SK-N-SH (cell line): ENCODE results near the gene SND1. TPM values are rescaled to one million over a fixed set of nuclear protein-coding genes. Genes with fewer than 3 reads are reported as not detected.

Experiments used
- CTCF ChIA-PET: fragments of 300-600, 350-600 bp; formaldehyde crosslinking; extraction: SDS; loops from one replicate; lab custom pipeline; 2021; lab: Yijun Ruan, JAX
- POLR2A ChIA-PET: fragments of 350-600 bp; sonication (Branson Sonifier 250); formaldehyde crosslinking; extraction: SDS; loops from one replicate; lab custom pipeline; 2020; ENCODE audit warnings: antibody characterized with exemption, inconsistent platforms; lab: Yijun Ruan, JAX
- DNase-seq: peaks from one replicate; pipeline ENCODE4 v3.0.0; 2012
- H2AFZ ChIP-seq: fragments of 200-600 bp; sonication (generic); 2 replicates; pipeline ENCODE4 v1.8.1; 2016; ENCODE audit warnings: antibody characterized with exemption, mild to moderate bottlenecking, low read depth
- H3F3A ChIP-seq: fragments of 200-600 bp; sonication (generic); replicated peaks from 2 replicates; pipeline ENCODE3; 2016; ENCODE audit warnings: antibody characterized with exemption, mild to moderate bottlenecking; ENCODE audit not compliant: insufficient read depth
- H3K27ac ChIP-seq, 2 experiments: fragments of 200-500 bp in 1 of 2; fragments of 200-600 bp in 1 of 2; sonication (Bioruptor generic) in 1 of 2; sonication (generic), shearing (Covaris generic) in 1 of 2; 2 replicates each; pipeline versions ENCODE4 v1.5.1 to v1.6.1; 2014 to 2016; ENCODE audit warnings: low read depth in 2 of 2, inconsistent platforms in 1 of 2, low read length in 1 of 2, mild to moderate bottlenecking in 1 of 2, mixed read lengths in 1 of 2
- H3K27me3 ChIP-seq: fragments of 200-600 bp; sonication (generic), shearing (Covaris generic); 2 replicates; pipeline ENCODE4 v1.6.1; 2016; ENCODE audit warnings: mixed run types; ENCODE audit not compliant: insufficient read depth
- H3K36me3 ChIP-seq, 2 experiments: fragments of 200-500 bp in 1 of 2; fragments of 200-600 bp in 1 of 2; sonication (Bioruptor generic) in 1 of 2; sonication (generic) in 1 of 2; replicated peaks in 1 of 2; 2 replicates each; pipeline versions ENCODE3 to v1.5.1; 2014 to 2016; ENCODE audit warnings: low read length in 1 of 2, mild to moderate bottlenecking in 1 of 2; ENCODE audit not compliant: insufficient read depth in 2 of 2, control insufficient read depth in 1 of 2
- H3K4me1 ChIP-seq, 2 experiments: fragments of 200-500 bp in 1 of 2; fragments of 200-600 bp in 1 of 2; sonication (Bioruptor generic) in 1 of 2; sonication (generic), shearing (Covaris generic) in 1 of 2; 2 replicates each; pipeline versions ENCODE4 v1.5.1 to v1.6.1; 2014 to 2016; ENCODE audit warnings: low read depth in 1 of 2, low read length in 1 of 2, mixed run types in 1 of 2; ENCODE audit not compliant: insufficient read depth in 2 of 2, control insufficient read depth in 1 of 2
- H3K4me2 ChIP-seq: fragments of 200-600 bp; sonication (generic), shearing (Covaris generic); 2 replicates; pipeline ENCODE4 v1.6.1; 2017; ENCODE audit warnings: mixed run types
- H3K4me3 ChIP-seq, 2 experiments: fragments of 200-500 bp in 1 of 2; fragments of 200-600 bp in 1 of 2; sonication (Bioruptor generic) in 1 of 2; sonication (generic), shearing (Covaris generic) in 1 of 2; 2 replicates each; pipeline versions ENCODE4 v1.5.1 to v1.8.1; 2014 to 2016; ENCODE audit warnings: low read depth in 2 of 2, inconsistent platforms in 1 of 2, low read length in 1 of 2, mild to moderate bottlenecking in 1 of 2, mixed read lengths in 1 of 2, moderate library complexity in 1 of 2
- H3K79me2 ChIP-seq: fragments of 200-600 bp; sonication (generic); 2 replicates; pipeline ENCODE4 v1.8.1; 2017; ENCODE audit warnings: mild to moderate bottlenecking; ENCODE audit not compliant: insufficient read depth
- H3K9ac ChIP-seq: fragments of 200-600 bp; sonication (generic); 2 replicates; pipeline ENCODE4 v1.6.1; 2017; ENCODE audit warnings: mixed run types
- H3K9me2 ChIP-seq: fragments of 200-600 bp; sonication (generic); 2 replicates; pipeline ENCODE4 v1.6.1; 2017; ENCODE audit warnings: mixed run types
- H3K9me3 ChIP-seq: fragments of 200-600 bp; sonication (generic); 2 replicates; pipeline ENCODE4 v1.6.1; 2017; ENCODE audit warnings: mixed run types, mild to moderate bottlenecking, moderate library complexity
- H4K20me1 ChIP-seq: fragments of 200-600 bp; sonication (generic); 2 replicates; pipeline ENCODE4 v1.6.1; 2017; ENCODE audit warnings: mild to moderate bottlenecking, mixed run types; ENCODE audit not compliant: insufficient read depth
- CHD2 ChIP-seq: fragments of 150-350 bp; IDR thresholded peaks from 2 replicates; pipeline ENCODE4 v1.6.1; 2018; ENCODE audit warnings: low read length; ENCODE audit not compliant: partially characterized antibody
- EP300 ChIP-seq, 2 experiments: IDR thresholded peaks; 2 replicates each; pipeline versions ENCODE4 v1.4.0 to v1.6.1; 2012; ENCODE audit warnings: borderline replicate concordance in 1 of 2, low read depth in 1 of 2, low read length in 1 of 2
- FOXM1 ChIP-seq: IDR thresholded peaks from 2 replicates; pipeline ENCODE4 v1.4.0; 2012; ENCODE audit warnings: low read depth, mild to moderate bottlenecking
- JUND ChIP-seq: IDR thresholded peaks from 2 replicates; pipeline ENCODE4 v1.4.0; 2012
- MXI1 ChIP-seq: IDR thresholded peaks from 2 replicates; pipeline ENCODE4 v1.6.1; 2012; ENCODE audit warnings: mild to moderate bottlenecking, low read depth, low read length, improper control_type of control experiment
- NFIC ChIP-seq: IDR thresholded peaks from 2 replicates; pipeline ENCODE4 v1.4.0; 2012; ENCODE audit warnings: borderline replicate concordance
- NRF1 ChIP-seq: IDR thresholded peaks from 2 replicates; pipeline ENCODE4 v1.6.1; 2012; ENCODE audit warnings: low read depth, mild to moderate bottlenecking, low read length
- POLR2AphosphoS5 ChIP-seq: IDR thresholded peaks from 2 replicates; pipeline ENCODE4 v1.6.1; 2012; ENCODE audit warnings: low read depth, low read length
- RFX5 ChIP-seq: IDR thresholded peaks from 2 replicates; pipeline ENCODE4 v1.6.1; 2012; ENCODE audit warnings: mild to moderate bottlenecking, improper control_type of control experiment, low read length
- SIN3A ChIP-seq: IDR thresholded peaks from 2 replicates; pipeline ENCODE4 v1.6.1; 2012; ENCODE audit warnings: low read depth, mild to moderate bottlenecking, low read length, moderate library complexity, borderline replicate concordance
- SMC3 ChIP-seq: IDR thresholded peaks from 2 replicates; pipeline ENCODE4 v1.6.1; 2012; ENCODE audit warnings: low read depth, low read length, improper control_type of control experiment
- TAF1 ChIP-seq: IDR thresholded peaks from 2 replicates; pipeline ENCODE4 v1.6.1; 2012; ENCODE audit warnings: low read depth, mild to moderate bottlenecking, low read length, moderate library complexity, borderline replicate concordance
- TCF12 ChIP-seq: IDR thresholded peaks from 2 replicates; pipeline ENCODE4 v1.4.0; 2012
- TEAD4 ChIP-seq: IDR thresholded peaks from 2 replicates; pipeline ENCODE4 v1.4.0; 2012; ENCODE audit warnings: mild to moderate bottlenecking, borderline replicate concordance; ENCODE audit not compliant: insufficient read depth
- WGBS: methylation state at CpG from one replicate; pipeline ENCODE4 v1.1.6; 2017; ENCODE audit warnings: low lambda C conversion rate; 5-methylcytosine and 5-hydroxymethylcytosine counted together
- polyA plus RNA-seq, 3 experiments: library from polyadenylated mRNA; depleted of rRNA; stranded (reverse); fragments of >200 nt; gene quantifications; 2 replicates each; pipeline ENCODE4 v1.2.3, GENCODE V29; 2012
- TF ChIP-seq, protein P1 (sequence below): IDR thresholded peaks from 2 replicates; pipeline ENCODE4 v1.4.0; 2012; ENCODE audit warnings: low read depth, borderline replicate concordance
- TF ChIP-seq, protein P2 (sequence below): fragments of 150-350 bp; IDR thresholded peaks from 2 replicates; pipeline ENCODE4 v1.6.1; 2017; ENCODE audit warnings: antibody characterized with exemption, low read length, low read depth, borderline replicate concordance
- TF ChIP-seq, protein P3 (sequence below): IDR thresholded peaks from 2 replicates; pipeline ENCODE4 v1.4.0; 2012; ENCODE audit warnings: low read depth
- TF ChIP-seq, protein P4 (sequence below): IDR thresholded peaks from 2 replicates; pipeline ENCODE4; 2012
- TF ChIP-seq, protein P5 (sequence below): IDR thresholded peaks from 2 replicates; pipeline ENCODE4 v1.4.0; 2012; ENCODE audit warnings: low read depth, borderline replicate concordance
- TF ChIP-seq, protein P6 (sequence below): fragments of 200-600 bp; sonication (generic); IDR thresholded peaks from 2 replicates; pipeline ENCODE4 v1.6.1; 2017; ENCODE audit warnings: antibody characterized with exemption, mild to moderate bottlenecking, moderate library complexity

Gene SND1
- polyA plus RNA-seq, 1 of the 3 experiments (the other 2 are of a cell fraction), result 165 TPM

DNA sequence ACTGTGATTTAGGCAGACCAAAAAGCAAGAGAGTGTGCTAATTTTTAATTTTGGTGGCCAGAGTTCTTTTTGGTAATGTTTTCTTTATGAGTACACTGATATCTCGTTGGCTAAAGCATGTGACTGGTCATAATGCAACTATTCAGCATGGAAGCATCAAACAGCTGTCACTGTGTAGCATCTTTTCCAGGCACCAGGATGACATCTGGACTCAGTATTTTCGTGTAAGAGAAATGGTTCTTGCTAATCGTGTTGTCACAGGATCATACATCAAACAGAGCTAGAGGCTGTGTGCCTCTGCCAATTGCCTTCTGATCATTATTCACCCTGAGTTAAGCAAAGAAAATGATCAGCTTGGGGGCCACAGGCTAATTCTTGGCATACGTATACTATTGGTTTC is 118.9 kb downstream of the SND1 start (continued):
- TF ChIP-seq SMC3, result no peak

DNA sequence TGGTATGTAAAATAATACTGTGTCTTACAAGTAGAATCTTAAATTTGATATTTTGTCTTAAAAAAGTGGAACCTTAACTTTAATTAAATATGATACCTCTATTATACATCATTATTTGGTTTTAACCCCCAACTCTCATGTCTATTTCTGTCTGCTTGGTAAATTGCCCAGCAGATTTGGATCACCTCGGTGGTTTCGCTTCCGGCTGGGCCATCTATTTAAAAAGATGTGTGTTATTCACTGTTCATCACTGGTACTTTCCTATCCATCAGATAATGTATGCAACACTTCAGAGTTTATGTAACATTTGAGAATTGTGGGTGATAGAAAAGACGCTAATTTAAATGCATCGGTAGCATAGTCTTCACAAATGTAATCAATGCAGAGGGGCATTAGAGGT is 119.7 kb downstream of the SND1 start:
- no peak for TF ChIP-seq JUND
- TF ChIP-seq, protein P1, sequence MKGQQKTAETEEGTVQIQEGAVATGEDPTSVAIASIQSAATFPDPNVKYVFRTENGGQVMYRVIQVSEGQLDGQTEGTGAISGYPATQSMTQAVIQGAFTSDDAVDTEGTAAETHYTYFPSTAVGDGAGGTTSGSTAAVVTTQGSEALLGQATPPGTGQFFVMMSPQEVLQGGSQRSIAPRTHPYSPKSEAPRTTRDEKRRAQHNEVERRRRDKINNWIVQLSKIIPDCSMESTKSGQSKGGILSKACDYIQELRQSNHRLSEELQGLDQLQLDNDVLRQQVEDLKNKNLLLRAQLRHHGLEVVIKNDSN, result no peak
- TF ChIP-seq, protein P2, sequence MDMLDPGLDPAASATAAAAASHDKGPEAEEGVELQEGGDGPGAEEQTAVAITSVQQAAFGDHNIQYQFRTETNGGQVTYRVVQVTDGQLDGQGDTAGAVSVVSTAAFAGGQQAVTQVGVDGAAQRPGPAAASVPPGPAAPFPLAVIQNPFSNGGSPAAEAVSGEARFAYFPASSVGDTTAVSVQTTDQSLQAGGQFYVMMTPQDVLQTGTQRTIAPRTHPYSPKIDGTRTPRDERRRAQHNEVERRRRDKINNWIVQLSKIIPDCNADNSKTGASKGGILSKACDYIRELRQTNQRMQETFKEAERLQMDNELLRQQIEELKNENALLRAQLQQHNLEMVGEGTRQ, result no peak
- no peak for TF ChIP-seq TCF12
- TF ChIP-seq CHD2, result no peak
- no peak for TF ChIP-seq MXI1
- TF ChIP-seq NRF1, result no peak
- no peak for TF ChIP-seq RFX5
- TF ChIP-seq, protein P3, sequence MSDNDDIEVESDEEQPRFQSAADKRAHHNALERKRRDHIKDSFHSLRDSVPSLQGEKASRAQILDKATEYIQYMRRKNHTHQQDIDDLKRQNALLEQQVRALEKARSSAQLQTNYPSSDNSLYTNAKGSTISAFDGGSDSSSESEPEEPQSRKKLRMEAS, result no peak
- TF ChIP-seq TEAD4, result no peak
- no peak for TF ChIP-seq SMC3
- TF ChIP-seq POLR2AphosphoS5, result no peak
- no peak for TF ChIP-seq TAF1
- no peak for TF ChIP-seq FOXM1
- TF ChIP-seq, protein P4, sequence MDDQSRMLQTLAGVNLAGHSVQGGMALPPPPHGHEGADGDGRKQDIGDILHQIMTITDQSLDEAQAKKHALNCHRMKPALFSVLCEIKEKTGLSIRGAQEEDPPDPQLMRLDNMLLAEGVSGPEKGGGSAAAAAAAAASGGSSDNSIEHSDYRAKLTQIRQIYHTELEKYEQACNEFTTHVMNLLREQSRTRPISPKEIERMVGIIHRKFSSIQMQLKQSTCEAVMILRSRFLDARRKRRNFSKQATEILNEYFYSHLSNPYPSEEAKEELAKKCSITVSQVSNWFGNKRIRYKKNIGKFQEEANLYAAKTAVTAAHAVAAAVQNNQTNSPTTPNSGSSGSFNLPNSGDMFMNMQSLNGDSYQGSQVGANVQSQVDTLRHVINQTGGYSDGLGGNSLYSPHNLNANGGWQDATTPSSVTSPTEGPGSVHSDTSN, result no peak
- TF ChIP-seq, protein P5, sequence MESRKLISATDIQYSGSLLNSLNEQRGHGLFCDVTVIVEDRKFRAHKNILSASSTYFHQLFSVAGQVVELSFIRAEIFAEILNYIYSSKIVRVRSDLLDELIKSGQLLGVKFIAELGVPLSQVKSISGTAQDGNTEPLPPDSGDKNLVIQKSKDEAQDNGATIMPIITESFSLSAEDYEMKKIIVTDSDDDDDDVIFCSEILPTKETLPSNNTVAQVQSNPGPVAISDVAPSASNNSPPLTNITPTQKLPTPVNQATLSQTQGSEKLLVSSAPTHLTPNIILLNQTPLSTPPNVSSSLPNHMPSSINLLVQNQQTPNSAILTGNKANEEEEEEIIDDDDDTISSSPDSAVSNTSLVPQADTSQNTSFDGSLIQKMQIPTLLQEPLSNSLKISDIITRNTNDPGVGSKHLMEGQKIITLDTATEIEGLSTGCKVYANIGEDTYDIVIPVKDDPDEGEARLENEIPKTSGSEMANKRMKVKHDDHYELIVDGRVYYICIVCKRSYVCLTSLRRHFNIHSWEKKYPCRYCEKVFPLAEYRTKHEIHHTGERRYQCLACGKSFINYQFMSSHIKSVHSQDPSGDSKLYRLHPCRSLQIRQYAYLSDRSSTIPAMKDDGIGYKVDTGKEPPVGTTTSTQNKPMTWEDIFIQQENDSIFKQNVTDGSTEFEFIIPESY, result no peak
- TF ChIP-seq SIN3A, result no peak
- TF ChIP-seq, protein P6, sequence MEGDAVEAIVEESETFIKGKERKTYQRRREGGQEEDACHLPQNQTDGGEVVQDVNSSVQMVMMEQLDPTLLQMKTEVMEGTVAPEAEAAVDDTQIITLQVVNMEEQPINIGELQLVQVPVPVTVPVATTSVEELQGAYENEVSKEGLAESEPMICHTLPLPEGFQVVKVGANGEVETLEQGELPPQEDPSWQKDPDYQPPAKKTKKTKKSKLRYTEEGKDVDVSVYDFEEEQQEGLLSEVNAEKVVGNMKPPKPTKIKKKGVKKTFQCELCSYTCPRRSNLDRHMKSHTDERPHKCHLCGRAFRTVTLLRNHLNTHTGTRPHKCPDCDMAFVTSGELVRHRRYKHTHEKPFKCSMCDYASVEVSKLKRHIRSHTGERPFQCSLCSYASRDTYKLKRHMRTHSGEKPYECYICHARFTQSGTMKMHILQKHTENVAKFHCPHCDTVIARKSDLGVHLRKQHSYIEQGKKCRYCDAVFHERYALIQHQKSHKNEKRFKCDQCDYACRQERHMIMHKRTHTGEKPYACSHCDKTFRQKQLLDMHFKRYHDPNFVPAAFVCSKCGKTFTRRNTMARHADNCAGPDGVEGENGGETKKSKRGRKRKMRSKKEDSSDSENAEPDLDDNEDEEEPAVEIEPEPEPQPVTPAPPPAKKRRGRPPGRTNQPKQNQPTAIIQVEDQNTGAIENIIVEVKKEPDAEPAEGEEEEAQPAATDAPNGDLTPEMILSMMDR, result no peak
- no peak for TF ChIP-seq NFIC
- no peak for TF ChIP-seq EP300 (IDR thresholded peaks at IDR 0.05; ENCODE audit: borderline replicate concordance in 1 of 2, low read depth in 1 of 2, low read length in 1 of 2)
- no peaks in the 10 kb centered on the region for H3K9me3 ChIP-seq
- ChIA-PET CTCF (interaction anchor here (1.2 to 1.3 kb wide), 2 partner anchors 11 to 364 kb away, joined by 5 read pairs; no protein-coding TSS in a partner anchor), POLR2A (interaction anchor here (0.7 kb wide), 1 partner anchor 22 kb away, joined by 5 read pairs; no protein-coding TSS in a partner anchor)
- H3K9ac ChIP-seq, result no peak overlapping the region
- H2AFZ ChIP-seq, result no peak overlapping the region
- H3F3A ChIP-seq, result peaks cover 34% of the 10 kb centered on the region
- H3K4me3 ChIP-seq, result no peak overlapping the region
- peaks cover 47% of the 10 kb centered on the region for H4K20me1 ChIP-seq
- WGBS, result 94% methylated on average over 5 of the region's 5 CpGs
- no peaks in the 10 kb centered on the region for H3K27me3 ChIP-seq
- peaks cover 86% of the 10 kb centered on the region for H3K79me2 ChIP-seq
- peaks cover 34 to 40% of the 10 kb centered on the region in 2 experiments for H3K4me1 ChIP-seq
- no peak overlapping the region for H3K27ac ChIP-seq
- no peak overlapping the region for H3K4me2 ChIP-seq
- peaks cover 2 to 11% of the 10 kb centered on the region in 2 experiments for H3K36me3 ChIP-seq
- no peaks in the 10 kb centered on the region for H3K9me2 ChIP-seq
- no peak for DNase-seq
